Measurements from ENCODE around the gene PI4K2B.

DNA sequence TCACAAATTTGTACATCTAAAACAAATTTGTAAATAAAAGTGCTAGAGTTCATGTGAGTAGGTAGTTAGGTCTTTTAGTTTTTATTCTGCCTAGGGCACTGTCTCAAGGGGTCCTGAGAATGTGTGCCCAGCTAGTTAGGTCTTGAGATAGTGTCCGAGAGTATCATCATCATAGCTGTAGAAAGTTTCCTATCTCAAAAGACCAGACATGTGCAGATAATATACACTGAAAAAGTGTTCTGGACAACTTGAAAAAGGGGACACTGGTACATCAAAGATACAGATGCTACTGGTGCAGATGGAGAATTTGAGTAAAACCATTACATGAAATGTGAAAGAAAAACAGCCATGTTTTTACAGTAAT lies 77.0 kb downstream of the PI4K2B start:
- TF ChIP-seq POLR2A (IDR thresholded peaks at IDR 0.05; ENCODE audit: extremely low read depth, insufficient read length) = no peak
- TF ChIP-seq, protein P1, sequence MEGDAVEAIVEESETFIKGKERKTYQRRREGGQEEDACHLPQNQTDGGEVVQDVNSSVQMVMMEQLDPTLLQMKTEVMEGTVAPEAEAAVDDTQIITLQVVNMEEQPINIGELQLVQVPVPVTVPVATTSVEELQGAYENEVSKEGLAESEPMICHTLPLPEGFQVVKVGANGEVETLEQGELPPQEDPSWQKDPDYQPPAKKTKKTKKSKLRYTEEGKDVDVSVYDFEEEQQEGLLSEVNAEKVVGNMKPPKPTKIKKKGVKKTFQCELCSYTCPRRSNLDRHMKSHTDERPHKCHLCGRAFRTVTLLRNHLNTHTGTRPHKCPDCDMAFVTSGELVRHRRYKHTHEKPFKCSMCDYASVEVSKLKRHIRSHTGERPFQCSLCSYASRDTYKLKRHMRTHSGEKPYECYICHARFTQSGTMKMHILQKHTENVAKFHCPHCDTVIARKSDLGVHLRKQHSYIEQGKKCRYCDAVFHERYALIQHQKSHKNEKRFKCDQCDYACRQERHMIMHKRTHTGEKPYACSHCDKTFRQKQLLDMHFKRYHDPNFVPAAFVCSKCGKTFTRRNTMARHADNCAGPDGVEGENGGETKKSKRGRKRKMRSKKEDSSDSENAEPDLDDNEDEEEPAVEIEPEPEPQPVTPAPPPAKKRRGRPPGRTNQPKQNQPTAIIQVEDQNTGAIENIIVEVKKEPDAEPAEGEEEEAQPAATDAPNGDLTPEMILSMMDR (IDR thresholded peaks at IDR 0.05; ENCODE audit: low read depth, low read length) = no peak

All from NB4 (cell line).